ENCODE measurements around the gene RTEL1. TPM values are rescaled to one million over a fixed set of nuclear protein-coding genes. Genes with fewer than 3 reads are reported as not detected.
"Not testable (repeated sequence)": the region's sequence is repeated elsewhere in the genome, so short reads cannot be mapped to it uniquely, and the experiment has no call there.

RTEL1 gene
- total and polyA plus RNA-seq, 3 experiments from 2014 or later, result 5.7 to 54.5 (median 52.3) TPM

GRCh38 chr20:63659370-63659769 lies 1.3 kb downstream of the RTEL1 start:
- no peak overlapping the region for H3K4me3 ChIP-seq (ENCODE audit: low read length)
- H3K27me3 ChIP-seq (ENCODE audit: insufficient read depth, low read length, poor library complexity, severe bottlenecking), result no peaks in the 10 kb centered on the region
- no peak overlapping the region for H3K27ac ChIP-seq (ENCODE audit: low read depth, low read length)
- no peak for DNase-seq
- Mint-ChIP-seq H3K9me3 (no peaks in the 10 kb centered on the region), H3K4me3 (peak overlapping the region; percentile 94 to 96 (median 95)), H3K27me3 (peaks cover 0 to 7% of the 10 kb centered on the region in 2 donors), H3K4me1 (peaks cover 19 to 40% (median 34%) of the 10 kb centered on the region in 3 donors), H3K36me3 (peaks cover 0 to 39% (median 0%) of the 10 kb centered on the region in 3 donors), H3K27ac (peak overlapping the region in 1 of 8 donors; percentile 28)
- H3K9me3 ChIP-seq (ENCODE audit: low read length), result no peaks in the 10 kb centered on the region
- ChIA-PET POLR2A (no interaction called here), CTCF (no interaction called here)
- H3K36me3 ChIP-seq (ENCODE audit: insufficient read depth, low read length), result no peaks in the 10 kb centered on the region
- peaks cover 30% of the 10 kb centered on the region for H3K4me1 ChIP-seq (ENCODE audit: insufficient read depth, low read length)

DNA sequence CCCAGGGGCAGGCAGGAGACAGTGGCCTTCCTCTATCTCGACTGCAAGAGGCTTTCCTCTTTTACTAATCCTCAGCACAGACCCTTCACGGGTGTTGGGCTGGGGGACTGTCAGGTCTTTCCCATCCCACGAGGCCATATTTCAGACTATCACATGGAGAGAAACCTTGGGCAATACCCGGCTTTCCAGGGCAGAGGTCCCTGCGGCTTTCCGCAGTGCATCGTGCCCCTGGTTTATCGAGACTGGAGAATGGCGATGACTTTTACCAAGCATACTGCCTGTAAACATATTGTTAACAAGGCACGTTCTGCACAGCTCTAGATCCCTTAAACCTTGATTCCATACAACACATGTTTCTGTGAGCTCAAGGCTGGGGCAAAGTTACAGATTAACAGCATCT lies 2.1 kb downstream of the RTEL1 start:
- H3K27me3 Mint-ChIP-seq; H3K27me3 ChIP-seq (ENCODE audit: insufficient read depth, low read length, poor library complexity, severe bottlenecking); H3K36me3 ChIP-seq (ENCODE audit: insufficient read depth, low read length); H3K27ac ChIP-seq (ENCODE audit: low read depth, low read length); H3K4me3 ChIP-seq (ENCODE audit: low read length); H3K9me3 Mint-ChIP-seq; POLR2A ChIA-PET; H3K9me3 ChIP-seq (ENCODE audit: low read length); DNase-seq: not testable (repeated sequence)
- peaks cover 0 to 42% (median 0%) of the 10 kb centered on the region in 3 donors for H3K36me3 Mint-ChIP-seq
- peaks cover 14 to 34% (median 28%) of the 10 kb centered on the region in 3 donors for H3K4me1 Mint-ChIP-seq
- CTCF ChIA-PET, result interaction anchor here (0.9 kb wide), 1 partner anchor 78 kb away, joined by 3 read pairs; no protein-coding TSS in a partner anchor
- H3K4me3 Mint-ChIP-seq, result peak overlapping the region in 5 of 7 donors; percentile 7 to 96 (median 64)
- peak overlapping the region in 1 of 8 donors; percentile 67 for H3K27ac Mint-ChIP-seq
- peaks cover 22% of the 10 kb centered on the region for H3K4me1 ChIP-seq (ENCODE audit: insufficient read depth, low read length)

DNA sequence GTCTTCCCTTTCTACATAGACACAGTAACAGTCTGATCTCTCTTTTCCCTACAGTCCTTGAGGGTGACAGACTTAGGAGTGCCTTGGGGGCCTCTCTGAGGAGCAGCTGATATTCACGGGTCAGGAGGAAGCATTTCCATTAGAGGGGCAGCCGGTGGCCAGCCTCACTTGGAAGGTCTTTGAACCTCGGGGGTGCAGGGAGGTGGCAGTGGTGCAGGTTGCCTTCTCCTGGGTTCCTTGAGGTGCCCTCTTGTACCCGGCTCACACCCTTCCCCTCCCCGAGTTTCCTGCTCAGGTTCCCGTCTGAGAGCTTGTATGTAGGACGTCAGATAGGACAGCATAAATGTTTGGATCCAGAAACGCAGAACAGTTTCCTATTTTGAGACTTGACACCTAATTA lies 2.5 kb downstream of the RTEL1 start:
- peaks cover 0 to 44% (median 0%) of the 10 kb centered on the region in 3 donors for H3K36me3 Mint-ChIP-seq
- no peaks in the 10 kb centered on the region for H3K9me3 Mint-ChIP-seq
- ChIA-PET POLR2A (no interaction called here), CTCF (interaction anchor here (0.9 kb wide), 1 partner anchor 79 kb away, joined by 3 read pairs; no protein-coding TSS in a partner anchor)
- peaks cover 19% of the 10 kb centered on the region for H3K4me1 ChIP-seq (ENCODE audit: insufficient read depth, low read length)
- no peaks in the 10 kb centered on the region for H3K36me3 ChIP-seq (ENCODE audit: insufficient read depth, low read length)
- no peaks in the 10 kb centered on the region for H3K9me3 ChIP-seq (ENCODE audit: low read length)
- no peak overlapping the region for H3K4me3 ChIP-seq (ENCODE audit: low read length)
- H3K27me3 Mint-ChIP-seq, result peaks cover 0 to 7% of the 10 kb centered on the region in 2 donors
- H3K4me1 Mint-ChIP-seq, result peaks cover 14 to 31% (median 28%) of the 10 kb centered on the region in 3 donors
- H3K27me3 ChIP-seq (ENCODE audit: insufficient read depth, low read length, poor library complexity, severe bottlenecking), result no peaks in the 10 kb centered on the region
- peak overlapping the region in 1 of 8 donors; percentile 67 for H3K27ac Mint-ChIP-seq
- H3K4me3 Mint-ChIP-seq, result peak overlapping the region in 5 of 7 donors; percentile 13 to 96 (median 43)
- no peak for DNase-seq
- no peak overlapping the region for H3K27ac ChIP-seq (ENCODE audit: low read depth, low read length)

DNA sequence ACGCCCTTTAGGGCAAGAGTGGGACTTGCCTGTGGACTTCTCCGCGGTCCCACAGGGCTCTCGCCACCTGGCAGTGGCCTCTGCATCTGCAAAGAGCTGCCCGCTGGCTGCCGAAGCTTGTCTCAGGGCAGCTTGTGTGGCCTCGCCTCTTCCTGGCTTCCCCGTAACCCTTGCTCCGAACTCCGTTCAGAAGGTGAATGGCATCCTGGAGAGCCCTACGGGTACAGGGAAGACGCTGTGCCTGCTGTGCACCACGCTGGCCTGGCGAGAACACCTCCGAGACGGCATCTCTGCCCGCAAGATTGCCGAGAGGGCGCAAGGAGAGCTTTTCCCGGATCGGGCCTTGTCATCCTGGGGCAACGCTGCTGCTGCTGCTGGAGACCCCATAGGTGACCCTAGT lies 3.0 kb downstream of the RTEL1 start:
- POLR2A ChIA-PET, result no interaction called here
- peaks cover 14 to 31% (median 28%) of the 10 kb centered on the region in 3 donors for H3K4me1 Mint-ChIP-seq
- H3K27ac Mint-ChIP-seq, result peak overlapping the region in 1 of 8 donors; percentile 67
- CTCF ChIA-PET, result interaction anchor here (0.9 kb wide), 1 partner anchor 79 kb away, joined by 3 read pairs; no protein-coding TSS in a partner anchor
- Histone ChIP-seq H3K27ac (ENCODE audit: low read depth, low read length) (no peak overlapping the region), H3K4me1 (ENCODE audit: insufficient read depth, low read length) (peaks cover 19% of the 10 kb centered on the region), H3K27me3 (ENCODE audit: insufficient read depth, low read length, poor library complexity, severe bottlenecking) (no peaks in the 10 kb centered on the region), H3K36me3 (ENCODE audit: insufficient read depth, low read length) (no peaks in the 10 kb centered on the region), H3K9me3 (ENCODE audit: low read length) (no peaks in the 10 kb centered on the region), H3K4me3 (ENCODE audit: low read length) (no peak overlapping the region)
- no peaks in the 10 kb centered on the region for H3K9me3 Mint-ChIP-seq
- peak overlapping the region in 2 of 7 donors; percentile 13 to 96 for H3K4me3 Mint-ChIP-seq
- peaks cover 0 to 49% (median 2%) of the 10 kb centered on the region in 3 donors for H3K36me3 Mint-ChIP-seq
- H3K27me3 Mint-ChIP-seq, result peaks cover 0 to 7% of the 10 kb centered on the region in 2 donors
- no peak for DNase-seq

GRCh38 chr20:63661959-63662812 lies 4.1 kb downstream of the RTEL1 start:
- ChIA-PET CTCF (interaction anchor here (1.4 kb wide), 1 partner anchor 20 kb away, joined by 4 read pairs; no protein-coding TSS in a partner anchor), POLR2A (no interaction called here)
- H3K9me3 Mint-ChIP-seq, result no peaks in the 10 kb centered on the region
- peaks cover 0 to 56% (median 3%) of the 10 kb centered on the region in 3 donors for H3K36me3 Mint-ChIP-seq
- peaks cover 14 to 31% (median 28%) of the 10 kb centered on the region in 3 donors for H3K4me1 Mint-ChIP-seq
- peak overlapping the region in 2 of 8 donors; percentile 43 to 67 for H3K27ac Mint-ChIP-seq
- no peak overlapping the region for H3K4me3 ChIP-seq (ENCODE audit: low read length)
- H3K4me3 Mint-ChIP-seq, result peak overlapping the region in 1 of 7 donors; percentile 59
- no peaks in the 10 kb centered on the region for H3K9me3 ChIP-seq (ENCODE audit: low read length)
- DNase-seq, result peak in 1 of 5 donors; percentile 44
- H3K4me1 ChIP-seq (ENCODE audit: insufficient read depth, low read length), result peaks cover 18% of the 10 kb centered on the region
- H3K27ac ChIP-seq (ENCODE audit: low read depth, low read length), result no peak overlapping the region
- no peaks in the 10 kb centered on the region for H3K27me3 ChIP-seq (ENCODE audit: insufficient read depth, low read length, poor library complexity, severe bottlenecking)
- no peaks in the 10 kb centered on the region for H3K36me3 ChIP-seq (ENCODE audit: insufficient read depth, low read length)
- H3K27me3 Mint-ChIP-seq, result peaks cover 0 to 7% of the 10 kb centered on the region in 2 donors

GRCh38 chr20:63662813-63663189 lies 4.7 kb downstream of the RTEL1 start:
- Mint-ChIP-seq H3K27ac (no peak overlapping the region), H3K36me3 (peaks cover 0 to 62% (median 3%) of the 10 kb centered on the region in 3 donors), H3K27me3 (peaks cover 0 to 7% of the 10 kb centered on the region in 2 donors), H3K9me3 (no peaks in the 10 kb centered on the region), H3K4me1 (peaks cover 14 to 28% (median 26%) of the 10 kb centered on the region in 3 donors), H3K4me3 (no peak overlapping the region)
- Histone ChIP-seq H3K27ac (ENCODE audit: low read depth, low read length) (no peak overlapping the region), H3K36me3 (ENCODE audit: insufficient read depth, low read length) (no peaks in the 10 kb centered on the region), H3K4me1 (ENCODE audit: insufficient read depth, low read length) (peaks cover 12% of the 10 kb centered on the region), H3K9me3 (ENCODE audit: low read length) (no peaks in the 10 kb centered on the region), H3K4me3 (ENCODE audit: low read length) (no peak overlapping the region), H3K27me3 (ENCODE audit: insufficient read depth, low read length, poor library complexity, severe bottlenecking) (no peaks in the 10 kb centered on the region)
- CTCF ChIA-PET, result interaction anchor here (1.4 kb wide), 1 partner anchor 21 kb away, joined by 4 read pairs; no protein-coding TSS in a partner anchor
- POLR2A ChIA-PET, result no interaction called here
- DNase-seq, result no peak

DNA sequence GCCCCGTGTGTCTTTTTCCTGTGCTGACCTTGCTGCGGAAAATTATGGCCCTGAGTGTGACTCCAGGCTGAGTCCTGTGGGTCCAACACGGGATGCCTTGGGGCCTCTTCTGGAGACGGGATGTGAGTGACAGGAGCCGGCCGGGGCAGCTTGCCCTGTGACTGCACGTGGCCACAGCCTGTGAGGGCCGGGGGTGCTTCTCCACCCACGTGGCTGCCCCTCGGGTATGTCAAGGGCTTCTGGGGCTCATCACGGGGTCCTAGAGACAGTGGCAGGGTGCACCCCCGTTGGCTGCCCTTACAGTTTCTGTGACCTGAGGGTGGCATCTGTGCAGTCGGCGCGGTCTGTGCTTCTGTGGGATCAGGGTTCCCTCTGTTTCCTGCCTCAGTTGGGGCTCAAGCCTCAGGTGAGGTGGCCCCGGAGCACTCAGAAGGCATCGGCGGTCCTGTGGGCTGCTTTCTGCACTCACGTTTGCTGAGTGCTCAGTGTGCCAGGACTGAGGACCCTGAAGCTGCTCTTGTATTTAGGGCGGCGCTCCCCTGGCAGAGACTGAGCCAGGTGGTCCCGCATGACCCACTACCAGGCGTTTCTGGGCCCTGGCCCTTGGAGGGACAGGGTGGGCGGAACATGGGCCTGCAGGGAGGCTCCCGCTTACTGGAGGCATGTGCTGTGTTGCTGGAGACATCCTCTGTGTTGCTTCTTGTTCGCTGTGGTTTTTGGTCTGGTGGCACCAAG lies 5.4 kb downstream of the RTEL1 start:
- H3K4me3 ChIP-seq (ENCODE audit: low read length), result no peak overlapping the region
- Mint-ChIP-seq H3K4me1 (peaks cover 9 to 21% (median 19%) of the 10 kb centered on the region in 3 donors), H3K36me3 (peaks cover 4 to 61% (median 7%) of the 10 kb centered on the region in 3 donors), H3K4me3 (no peak overlapping the region), H3K27ac (no peak overlapping the region), H3K27me3 (peaks cover 0 to 4% of the 10 kb centered on the region in 2 donors), H3K9me3 (no peaks in the 10 kb centered on the region)
- no peak for DNase-seq
- H3K27ac ChIP-seq (ENCODE audit: low read depth, low read length), result no peak overlapping the region
- ChIA-PET POLR2A (no interaction called here), CTCF (no interaction called here)
- no peaks in the 10 kb centered on the region for H3K27me3 ChIP-seq (ENCODE audit: insufficient read depth, low read length, poor library complexity, severe bottlenecking)
- H3K4me1 ChIP-seq (ENCODE audit: insufficient read depth, low read length), result peaks cover 10% of the 10 kb centered on the region
- H3K36me3 ChIP-seq (ENCODE audit: insufficient read depth, low read length), result no peaks in the 10 kb centered on the region
- no peaks in the 10 kb centered on the region for H3K9me3 ChIP-seq (ENCODE audit: low read length)

Measured in CD8-positive, alpha-beta memory T cell (primary cell).